Neural cell (in vitro differentiated cells): Measurements from ENCODE around the gene NLRP7. TPM values are rescaled to one million over a fixed set of nuclear protein-coding genes. Genes with fewer than 3 reads are reported as not detected.

ENCODE experiments used
- H2AFZ ChIP-seq: fragments of 200-600, 300-800 bp; sonication (generic), shearing (Covaris generic); 2 replicates; pipeline ENCODE4 v1.6.0; 2014; ENCODE audit warnings: low read depth, mild to moderate bottlenecking, antibody characterized with exemption, low read length, moderate library complexity
- H3F3A ChIP-seq: fragments of 200-600 bp; shearing (Covaris generic); 2 replicates; pipeline ENCODE4 v1.6.1; 2016; ENCODE audit warnings: mild to moderate bottlenecking, moderate library complexity, mixed read lengths, antibody characterized with exemption, low read length; ENCODE audit not compliant: insufficient read depth, poor library complexity, severe bottlenecking
- H3K27ac ChIP-seq: fragments of 200-600, 300-800 bp; sonication (generic), shearing (Covaris generic); 2 replicates; pipeline ENCODE4 v1.5.1; 2014; ENCODE audit warnings: mild to moderate bottlenecking, low read length, moderate library complexity
- H3K27me3 ChIP-seq: fragments of 300-800, 200-600 bp; sonication (generic), shearing (Covaris generic); 2 replicates; pipeline ENCODE4 v1.6.0; 2014; ENCODE audit warnings: mild to moderate bottlenecking, low read depth, low read length, moderate library complexity; ENCODE audit not compliant: insufficient read depth
- H3K36me3 ChIP-seq: fragments of 300-800, 200-600 bp; sonication (generic), shearing (Covaris generic); 2 replicates; pipeline ENCODE4 v1.5.1; 2014; ENCODE audit warnings: mild to moderate bottlenecking, antibody characterized with exemption, low read length, moderate library complexity; ENCODE audit not compliant: insufficient read depth
- H3K4me2 ChIP-seq: fragments of 300-800, 200-600 bp; sonication (generic), shearing (Covaris generic); 2 replicates; pipeline ENCODE4 v1.6.0; 2014; ENCODE audit warnings: mild to moderate bottlenecking, low read length
- H3K4me3 ChIP-seq: fragments of 300-800, 200-600 bp; sonication (generic), shearing (Covaris generic); 2 replicates; pipeline ENCODE4 v1.5.1; 2014; ENCODE audit warnings: mild to moderate bottlenecking, low read length, moderate library complexity
- H3K79me2 ChIP-seq: fragments of 200-600 bp; shearing (Covaris generic); replicated peaks from 2 replicates; pipeline ENCODE4 v1.6.0; 2014; ENCODE audit warnings: mild to moderate bottlenecking, low read length, moderate library complexity; ENCODE audit not compliant: insufficient read depth
- H3K9ac ChIP-seq: fragments of 300-800, 200-600 bp; sonication (generic), shearing (Covaris generic); 2 replicates; pipeline ENCODE4 v1.6.1; 2016; ENCODE audit warnings: mild to moderate bottlenecking, low read length, mixed read lengths
- H3K9me2 ChIP-seq: fragments of 200-600 bp; shearing (Covaris generic); 2 replicates; pipeline ENCODE4 v1.6.1; 2016; ENCODE audit warnings: mild to moderate bottlenecking, low read length, mixed read lengths; ENCODE audit not compliant: insufficient read depth
- H3K9me3 ChIP-seq: fragments of 200-600, 300-800 bp; sonication (generic), shearing (Covaris generic); 2 replicates; pipeline ENCODE4 v1.6.1; 2016; ENCODE audit warnings: mild to moderate bottlenecking, mixed run types, low read length, moderate library complexity, mixed read lengths
- H4K20me1 ChIP-seq: fragments of 200-600 bp; shearing (Covaris generic); 2 replicates; pipeline ENCODE4 v1.6.1; 2016; ENCODE audit warnings: mild to moderate bottlenecking, mixed run types; ENCODE audit not compliant: insufficient read depth
- EP300 ChIP-seq: fragments of 450-650 bp; conservative IDR thresholded peaks from 2 replicates; pipeline ENCODE4 v1.6.1; 2014; ENCODE audit warnings: antibody characterized with exemption, mild to moderate bottlenecking, moderate library complexity; ENCODE audit not compliant: poor library complexity, severe bottlenecking
- EZH2 ChIP-seq: fragments of 200-600, 300-800 bp; shearing (Covaris generic), sonication (generic); IDR thresholded peaks from 2 replicates; pipeline ENCODE4 v1.6.1; 2014; ENCODE audit warnings: antibody characterized with exemption, low read length, borderline replicate concordance, mild to moderate bottlenecking; ENCODE audit not compliant: insufficient read depth, poor library complexity, severe bottlenecking
- MXI1 ChIP-seq: fragments of 450-650 bp; conservative IDR thresholded peaks from 2 replicates; pipeline ENCODE4 v1.6.1; 2014; ENCODE audit warnings: antibody characterized with exemption, mild to moderate bottlenecking; ENCODE audit not compliant: poor library complexity, severe bottlenecking
- POLR2AphosphoS5 ChIP-seq: IDR thresholded peaks from 2 replicates; pipeline ENCODE4 v1.6.1; 2012
- RAD21 ChIP-seq: fragments of 450-650 bp; conservative IDR thresholded peaks from 2 replicates; pipeline ENCODE4 v1.6.1; 2014; ENCODE audit warnings: antibody characterized with exemption, mild to moderate bottlenecking, moderate library complexity
- SMC3 ChIP-seq: fragments of 450-650 bp; conservative IDR thresholded peaks from 2 replicates; pipeline ENCODE4 v1.6.1; 2014; ENCODE audit warnings: antibody characterized with exemption, mild to moderate bottlenecking, moderate library complexity; ENCODE audit not compliant: poor library complexity
- TAF1 ChIP-seq: IDR thresholded peaks from 2 replicates; pipeline ENCODE4 v1.6.1; 2012; ENCODE audit warnings: low read depth
- polyA plus RNA-seq: library from polyadenylated mRNA; depleted of rRNA; stranded (reverse); fragments of >200 nt; gene quantifications from 2 replicates; pipeline ENCODE4 v1.2.3, GENCODE V29; 2014
- TF ChIP-seq, protein P1 (sequence below): fragments of 450-650 bp; IDR thresholded peaks from 2 replicates; pipeline ENCODE4 v1.5.1; 2014; ENCODE audit warnings: antibody characterized with exemption, mild to moderate bottlenecking, moderate library complexity; ENCODE audit not compliant: poor library complexity, severe bottlenecking
- TF ChIP-seq, protein P2 (sequence below): IDR thresholded peaks from 2 replicates; pipeline ENCODE4 v1.6.1; 2012; ENCODE audit warnings: borderline replicate concordance

Gene NLRP7
- polyA plus RNA-seq, 1 donor from 2014 or later = not detected

DNA sequence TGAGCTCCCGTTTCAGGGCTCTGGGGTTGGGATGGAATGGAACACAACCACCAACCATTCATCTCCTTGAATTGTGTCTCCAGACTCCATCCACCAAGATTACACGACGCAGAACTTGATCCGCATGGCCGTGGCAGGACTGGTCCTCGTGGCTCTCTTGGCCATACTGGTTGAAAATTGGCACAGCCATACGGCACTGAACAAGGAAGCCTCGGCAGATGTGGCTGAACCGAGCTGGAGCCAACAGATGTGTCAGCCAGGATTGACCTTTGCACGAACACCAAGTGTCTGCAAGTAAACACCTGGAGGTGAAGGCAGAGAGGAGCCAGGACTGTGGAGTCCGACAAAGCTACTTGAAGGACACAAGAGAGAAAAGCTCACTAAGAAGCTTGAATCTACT, 57.8 kb downstream of the NLRP7 start:
- Histone ChIP-seq H3K4me3 (no peak overlapping the region), H3K79me2 (no peaks in the 10 kb centered on the region), H3K9me2 (no peaks in the 10 kb centered on the region), H3K27ac (no peak overlapping the region), H2AFZ (no peak overlapping the region), H4K20me1 (no peaks in the 10 kb centered on the region), H3K9me3 (no peaks in the 10 kb centered on the region), H3K36me3 (no peaks in the 10 kb centered on the region), H3F3A (no peaks in the 10 kb centered on the region), H3K9ac (no peak overlapping the region), H3K27me3 (no peaks in the 10 kb centered on the region), H3K4me2 (no peak overlapping the region)
- no peak for TF ChIP-seq MXI1
- TF ChIP-seq RAD21 = no peak
- TF ChIP-seq EP300 = no peak
- no peak for TF ChIP-seq EZH2

DNA sequence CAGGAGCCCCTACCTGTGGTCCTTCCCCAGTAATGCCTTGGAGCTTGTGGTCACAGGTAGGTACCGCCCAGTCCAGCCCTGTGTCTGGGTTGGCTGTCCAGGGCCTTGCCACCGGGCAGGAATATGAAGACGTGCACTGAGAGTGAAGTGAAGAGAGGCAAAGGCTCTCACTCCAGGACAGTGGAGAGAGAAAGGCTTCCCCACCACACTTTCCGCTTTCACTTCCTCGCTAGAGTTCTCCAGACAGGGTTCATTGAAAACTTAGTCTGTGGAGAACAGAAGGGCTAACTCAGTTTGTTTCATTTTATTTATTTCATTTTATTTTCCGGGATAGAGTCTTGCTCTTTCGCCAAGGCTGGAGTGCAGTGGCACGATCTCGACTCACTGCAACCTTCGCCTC, 59.1 kb downstream of the NLRP7 start:
- H2AFZ ChIP-seq = no peak overlapping the region
- no peaks in the 10 kb centered on the region for H4K20me1 ChIP-seq
- no peaks in the 10 kb centered on the region for H3K9me3 ChIP-seq
- H3K79me2 ChIP-seq = no peaks in the 10 kb centered on the region
- no peak for TF ChIP-seq EP300
- TF ChIP-seq TAF1 = no peak
- TF ChIP-seq, protein P1, sequence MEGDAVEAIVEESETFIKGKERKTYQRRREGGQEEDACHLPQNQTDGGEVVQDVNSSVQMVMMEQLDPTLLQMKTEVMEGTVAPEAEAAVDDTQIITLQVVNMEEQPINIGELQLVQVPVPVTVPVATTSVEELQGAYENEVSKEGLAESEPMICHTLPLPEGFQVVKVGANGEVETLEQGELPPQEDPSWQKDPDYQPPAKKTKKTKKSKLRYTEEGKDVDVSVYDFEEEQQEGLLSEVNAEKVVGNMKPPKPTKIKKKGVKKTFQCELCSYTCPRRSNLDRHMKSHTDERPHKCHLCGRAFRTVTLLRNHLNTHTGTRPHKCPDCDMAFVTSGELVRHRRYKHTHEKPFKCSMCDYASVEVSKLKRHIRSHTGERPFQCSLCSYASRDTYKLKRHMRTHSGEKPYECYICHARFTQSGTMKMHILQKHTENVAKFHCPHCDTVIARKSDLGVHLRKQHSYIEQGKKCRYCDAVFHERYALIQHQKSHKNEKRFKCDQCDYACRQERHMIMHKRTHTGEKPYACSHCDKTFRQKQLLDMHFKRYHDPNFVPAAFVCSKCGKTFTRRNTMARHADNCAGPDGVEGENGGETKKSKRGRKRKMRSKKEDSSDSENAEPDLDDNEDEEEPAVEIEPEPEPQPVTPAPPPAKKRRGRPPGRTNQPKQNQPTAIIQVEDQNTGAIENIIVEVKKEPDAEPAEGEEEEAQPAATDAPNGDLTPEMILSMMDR = no peak
- TF ChIP-seq RAD21 = no peak
- no peak for TF ChIP-seq POLR2AphosphoS5
- TF ChIP-seq EZH2 = no peak
- no peak for TF ChIP-seq SMC3
- TF ChIP-seq MXI1 = no peak
- TF ChIP-seq, protein P2, sequence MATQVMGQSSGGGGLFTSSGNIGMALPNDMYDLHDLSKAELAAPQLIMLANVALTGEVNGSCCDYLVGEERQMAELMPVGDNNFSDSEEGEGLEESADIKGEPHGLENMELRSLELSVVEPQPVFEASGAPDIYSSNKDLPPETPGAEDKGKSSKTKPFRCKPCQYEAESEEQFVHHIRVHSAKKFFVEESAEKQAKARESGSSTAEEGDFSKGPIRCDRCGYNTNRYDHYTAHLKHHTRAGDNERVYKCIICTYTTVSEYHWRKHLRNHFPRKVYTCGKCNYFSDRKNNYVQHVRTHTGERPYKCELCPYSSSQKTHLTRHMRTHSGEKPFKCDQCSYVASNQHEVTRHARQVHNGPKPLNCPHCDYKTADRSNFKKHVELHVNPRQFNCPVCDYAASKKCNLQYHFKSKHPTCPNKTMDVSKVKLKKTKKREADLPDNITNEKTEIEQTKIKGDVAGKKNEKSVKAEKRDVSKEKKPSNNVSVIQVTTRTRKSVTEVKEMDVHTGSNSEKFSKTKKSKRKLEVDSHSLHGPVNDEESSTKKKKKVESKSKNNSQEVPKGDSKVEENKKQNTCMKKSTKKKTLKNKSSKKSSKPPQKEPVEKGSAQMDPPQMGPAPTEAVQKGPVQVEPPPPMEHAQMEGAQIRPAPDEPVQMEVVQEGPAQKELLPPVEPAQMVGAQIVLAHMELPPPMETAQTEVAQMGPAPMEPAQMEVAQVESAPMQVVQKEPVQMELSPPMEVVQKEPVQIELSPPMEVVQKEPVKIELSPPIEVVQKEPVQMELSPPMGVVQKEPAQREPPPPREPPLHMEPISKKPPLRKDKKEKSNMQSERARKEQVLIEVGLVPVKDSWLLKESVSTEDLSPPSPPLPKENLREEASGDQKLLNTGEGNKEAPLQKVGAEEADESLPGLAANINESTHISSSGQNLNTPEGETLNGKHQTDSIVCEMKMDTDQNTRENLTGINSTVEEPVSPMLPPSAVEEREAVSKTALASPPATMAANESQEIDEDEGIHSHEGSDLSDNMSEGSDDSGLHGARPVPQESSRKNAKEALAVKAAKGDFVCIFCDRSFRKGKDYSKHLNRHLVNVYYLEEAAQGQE = no peak
- H3K9ac ChIP-seq = no peak overlapping the region
- H3K4me2 ChIP-seq = no peak overlapping the region
- no peak overlapping the region for H3K4me3 ChIP-seq
- no peaks in the 10 kb centered on the region for H3K27me3 ChIP-seq
- H3F3A ChIP-seq = no peaks in the 10 kb centered on the region
- no peaks in the 10 kb centered on the region for H3K36me3 ChIP-seq
- H3K27ac ChIP-seq = no peak overlapping the region
- no peaks in the 10 kb centered on the region for H3K9me2 ChIP-seq

DNA sequence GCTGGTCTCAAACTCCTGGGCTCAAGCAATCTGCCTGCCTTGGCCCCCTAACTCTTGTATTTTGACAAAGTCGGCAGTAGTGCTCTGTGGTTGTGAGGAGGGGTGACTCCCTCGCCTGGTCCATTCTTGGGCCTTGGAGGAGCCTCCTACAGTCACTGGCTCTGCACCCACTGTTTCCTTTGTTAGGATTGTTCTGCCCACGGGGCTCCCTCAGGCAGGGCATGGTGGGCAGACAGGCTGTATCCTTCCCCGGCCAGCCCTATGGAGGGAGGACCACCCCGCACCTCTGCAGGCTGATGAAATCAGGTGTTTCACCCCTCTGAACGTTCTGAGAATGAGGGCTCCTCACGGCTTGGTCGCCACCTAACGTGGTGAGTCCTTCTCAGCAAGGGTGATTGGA, 64.1 kb downstream of the NLRP7 start:
- Histone ChIP-seq H2AFZ (no peak overlapping the region), H3K27ac (no peak overlapping the region), H3K4me2 (no peak overlapping the region), H3K9ac (no peak overlapping the region), H4K20me1 (no peaks in the 10 kb centered on the region), H3K27me3 (no peaks in the 10 kb centered on the region), H3K79me2 (no peaks in the 10 kb centered on the region), H3K36me3 (no peaks in the 10 kb centered on the region), H3K9me2 (no peaks in the 10 kb centered on the region), H3K4me3 (no peak overlapping the region), H3K9me3 (no peaks in the 10 kb centered on the region), H3F3A (no peaks in the 10 kb centered on the region)
- TF ChIP-seq, protein P1 = no peak
- no peak for TF ChIP-seq TAF1
- no peak for TF ChIP-seq MXI1
- TF ChIP-seq POLR2AphosphoS5 = no peak
- TF ChIP-seq EP300 = no peak
- TF ChIP-seq SMC3 = no peak
- no peak for TF ChIP-seq EZH2
- TF ChIP-seq RAD21 = no peak
- TF ChIP-seq, protein P2 = no peak
